Activated naive CD4-positive, alpha-beta T cell treated with anti-CD3 and anti-CD28 coated beads, Interleukin-2, amount 50 U/mL, for 72 hours (primary cell): ENCODE data around the gene ST3GAL6. TPM values are rescaled to one million over a fixed set of nuclear protein-coding genes. Genes with fewer than 3 reads are reported as not detected.

Experiments
- ATAC-seq, 2 donors: fragments of 150-1000 bp; cut with Tn5 transposase; 2 replicates each; pipeline ENCODE4 v1.10.0; 2021; ENCODE audit warnings: mild to moderate bottlenecking in 2 of 2, moderate library complexity in 2 of 2
- DNase-seq, 2 donors: peaks; one replicate each; pipeline ENCODE4 v3.0.0; 2021 to 2022; ENCODE audit warnings: low spot score in 2 of 2
- H3K27ac Mint-ChIP-seq, 2 donors: one replicate each; pipeline ENCODE4 v1.8.0; 2022; ENCODE audit warnings: mild to moderate bottlenecking in 2 of 2, mixed read lengths in 2 of 2
- H3K36me3 Mint-ChIP-seq, 2 donors: one replicate each; pipeline ENCODE4 v1.8.0; 2022; ENCODE audit warnings: mixed read lengths in 2 of 2
- H3K9me3 Mint-ChIP-seq, 2 donors: one replicate each; pipeline ENCODE4 v1.8.0; 2022; ENCODE audit warnings: mixed read lengths in 2 of 2
- total RNA-seq, 2 donors: library from RNA; stranded (reverse); gene quantifications; one replicate each; pipeline ENCODE4 v1.2.3, GENCODE V29; 2022

The ST3GAL6 gene
- total RNA-seq, 2 donors from 2014 or later = 0.64 to 0.88 TPM

DNA sequence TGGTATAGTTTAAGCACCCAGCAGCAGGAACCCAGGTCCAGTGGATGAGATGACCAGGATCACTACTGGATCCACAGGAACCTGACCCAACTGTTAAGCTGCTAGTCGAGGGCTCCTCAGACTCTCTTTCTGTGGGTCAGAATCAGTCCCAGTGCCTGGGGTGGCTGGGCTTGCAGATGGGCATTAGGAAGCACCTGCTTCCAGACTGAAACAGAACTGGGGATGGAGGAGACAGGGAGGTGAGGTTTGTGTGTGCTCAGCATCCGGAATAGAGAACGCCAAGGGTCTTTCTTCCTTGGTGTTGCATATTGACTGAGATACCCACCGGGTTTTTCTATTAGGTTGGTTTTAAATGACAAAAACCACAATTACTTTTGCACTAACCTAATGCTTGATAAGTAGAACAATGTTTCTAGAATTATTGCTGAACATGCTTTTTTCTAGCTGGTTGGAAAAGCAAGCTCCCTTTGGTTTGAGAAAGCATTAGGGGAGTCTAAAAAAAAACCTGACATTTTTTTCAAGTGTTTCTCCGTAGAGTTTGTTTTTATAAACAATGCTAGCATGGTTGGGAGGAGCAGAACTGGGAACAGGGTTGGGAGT, 779 bp downstream of the ST3GAL6 start:
- no peak overlapping the region for H3K27ac Mint-ChIP-seq

DNA sequence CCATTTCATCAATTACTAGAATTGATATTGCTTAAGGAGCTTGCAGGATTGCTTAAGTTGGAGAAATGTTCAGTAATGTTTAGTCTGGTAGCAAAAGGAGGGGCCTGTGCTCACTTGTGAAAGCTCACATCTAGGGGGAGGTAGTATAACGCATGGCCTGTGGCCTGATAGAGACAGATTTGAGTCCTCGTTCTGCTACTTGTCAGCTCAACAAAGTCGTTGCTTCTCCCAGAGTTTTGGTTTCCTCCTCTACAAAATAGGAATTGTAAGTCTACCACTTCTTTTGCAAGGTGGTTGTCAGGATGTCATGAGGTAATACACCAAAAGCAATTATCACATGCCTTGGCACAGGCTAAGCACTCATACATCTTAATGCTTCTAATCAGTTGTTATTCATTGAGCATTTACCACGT, 1.3 kb downstream of the ST3GAL6 start:
- H3K9me3 Mint-ChIP-seq = no peaks in the 10 kb centered on the region
- no peak overlapping the region for H3K27ac Mint-ChIP-seq
- no peaks in the 10 kb centered on the region for H3K36me3 Mint-ChIP-seq
- DNase-seq = no peak
- ATAC-seq = no peak

More for the DNA sequence above, 779 bp downstream of the ST3GAL6 start:
- DNase-seq (no peak), ATAC-seq (no peak)
- Mint-ChIP-seq H3K9me3 (no peaks in the 10 kb centered on the region), H3K36me3 (no peaks in the 10 kb centered on the region)

DNA sequence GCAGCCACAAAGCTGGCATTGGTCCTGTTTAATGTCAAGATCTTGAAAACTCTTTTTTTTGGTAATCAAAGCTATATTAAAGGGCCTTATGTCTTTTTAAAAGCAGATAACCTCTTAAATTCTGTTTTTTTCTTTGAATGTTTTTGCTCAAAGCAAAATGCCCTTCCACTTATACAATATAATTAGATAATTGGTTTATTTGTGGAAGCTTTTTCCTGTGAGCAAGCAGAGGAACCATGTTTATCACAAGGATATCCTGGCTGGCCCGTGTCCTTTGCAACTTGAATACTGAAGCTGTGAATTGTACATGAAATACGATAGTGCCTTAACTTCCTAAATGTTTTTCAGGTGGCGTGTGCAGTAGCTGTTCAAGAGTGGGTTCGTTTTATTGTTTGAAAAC, 2.6 kb downstream of the ST3GAL6 start:
- Mint-ChIP-seq H3K27ac (no peak overlapping the region), H3K9me3 (no peaks in the 10 kb centered on the region), H3K36me3 (no peaks in the 10 kb centered on the region)
- ATAC-seq (no peak), DNase-seq (no peak)

- no peaks in the 10 kb centered on the region for H3K9me3 Mint-ChIP-seq
- DNase-seq (no peak), ATAC-seq (no peak)
- H3K27ac Mint-ChIP-seq = no peak overlapping the region
- H3K36me3 Mint-ChIP-seq = no peaks in the 10 kb centered on the region
These were observed 3.8 kb downstream of the ST3GAL6 start for GRCh38 chr3:98766924-98767323.

DNA sequence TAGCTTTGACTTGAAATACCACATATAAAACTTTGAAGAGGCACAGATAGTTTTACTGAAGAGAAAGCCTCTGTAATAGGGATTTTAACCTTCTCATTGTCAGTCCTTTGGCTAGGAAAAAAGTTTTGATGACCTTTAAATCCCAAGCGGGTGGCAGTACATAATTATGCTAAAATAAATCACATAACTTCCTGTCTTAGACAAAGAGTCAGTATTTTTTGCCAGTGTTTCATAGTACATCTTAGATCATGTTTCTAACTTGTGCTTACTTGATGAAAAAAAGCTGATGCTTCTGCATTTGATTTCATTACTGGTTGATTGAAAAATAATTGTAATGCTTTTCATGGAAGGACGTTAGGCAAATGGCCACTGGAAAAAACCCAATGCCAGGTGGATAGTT, 5.8 kb downstream of the ST3GAL6 start:
- no peak overlapping the region for H3K27ac Mint-ChIP-seq
- no peaks in the 10 kb centered on the region for H3K9me3 Mint-ChIP-seq
- DNase-seq (no peak), ATAC-seq (no peak)
- no peaks in the 10 kb centered on the region for H3K36me3 Mint-ChIP-seq

DNA sequence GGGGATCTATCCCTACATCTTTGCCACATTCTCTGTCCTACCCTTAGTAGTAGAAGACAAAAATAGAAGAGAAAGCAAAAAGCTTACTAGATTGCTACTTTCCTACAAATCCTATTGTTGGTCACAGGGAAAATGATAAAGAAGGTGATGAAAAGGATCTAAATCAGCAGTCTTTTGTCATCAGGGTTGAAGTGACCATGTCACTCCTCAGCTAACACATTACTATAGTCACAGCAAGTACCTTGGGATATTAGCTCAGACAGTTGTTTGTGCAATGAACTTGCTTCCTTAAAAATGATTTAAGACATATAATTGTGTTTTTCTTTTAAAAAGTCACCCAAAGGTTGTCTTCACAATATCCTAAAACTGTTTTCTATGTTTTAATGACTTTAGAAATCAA, 6.3 kb downstream of the ST3GAL6 start:
- H3K27ac Mint-ChIP-seq = no peak overlapping the region

GRCh38 chr3:98770261-98771039, 7.3 kb downstream of the ST3GAL6 start:
- H3K9me3 Mint-ChIP-seq = no peaks in the 10 kb centered on the region
- ATAC-seq (peak in 1 of 2 donors; percentile 39), DNase-seq (no peak)
- H3K27ac Mint-ChIP-seq = no peak overlapping the region
- no peaks in the 10 kb centered on the region for H3K36me3 Mint-ChIP-seq

More for the DNA sequence above, 6.3 kb downstream of the ST3GAL6 start:
- Mint-ChIP-seq H3K9me3 (no peaks in the 10 kb centered on the region), H3K36me3 (no peaks in the 10 kb centered on the region)
- DNase-seq (no peak), ATAC-seq (no peak)

DNA sequence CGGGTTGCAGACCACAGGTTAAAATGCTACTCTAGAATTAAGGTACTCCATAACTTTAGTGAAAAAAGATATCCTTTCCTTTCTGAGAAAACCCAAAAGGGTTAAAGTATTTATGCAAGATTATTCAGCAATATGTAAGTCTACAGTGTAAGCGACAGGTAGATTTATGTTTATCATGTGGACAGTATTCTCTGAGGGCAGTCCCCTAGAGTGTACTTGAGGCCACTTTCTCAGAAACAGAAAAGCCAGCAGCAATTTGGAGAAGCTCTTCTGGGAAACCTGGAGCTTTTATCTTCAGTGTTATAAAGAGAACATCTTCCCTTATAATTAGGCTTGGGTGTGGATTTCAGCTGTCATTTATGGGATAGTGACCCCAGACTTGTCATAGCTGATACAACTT, 8.9 kb downstream of the ST3GAL6 start:
- ATAC-seq = no peak
- no peaks in the 10 kb centered on the region for H3K36me3 Mint-ChIP-seq
- DNase-seq = no peak
- no peaks in the 10 kb centered on the region for H3K9me3 Mint-ChIP-seq
- H3K27ac Mint-ChIP-seq = no peak overlapping the region

DNA sequence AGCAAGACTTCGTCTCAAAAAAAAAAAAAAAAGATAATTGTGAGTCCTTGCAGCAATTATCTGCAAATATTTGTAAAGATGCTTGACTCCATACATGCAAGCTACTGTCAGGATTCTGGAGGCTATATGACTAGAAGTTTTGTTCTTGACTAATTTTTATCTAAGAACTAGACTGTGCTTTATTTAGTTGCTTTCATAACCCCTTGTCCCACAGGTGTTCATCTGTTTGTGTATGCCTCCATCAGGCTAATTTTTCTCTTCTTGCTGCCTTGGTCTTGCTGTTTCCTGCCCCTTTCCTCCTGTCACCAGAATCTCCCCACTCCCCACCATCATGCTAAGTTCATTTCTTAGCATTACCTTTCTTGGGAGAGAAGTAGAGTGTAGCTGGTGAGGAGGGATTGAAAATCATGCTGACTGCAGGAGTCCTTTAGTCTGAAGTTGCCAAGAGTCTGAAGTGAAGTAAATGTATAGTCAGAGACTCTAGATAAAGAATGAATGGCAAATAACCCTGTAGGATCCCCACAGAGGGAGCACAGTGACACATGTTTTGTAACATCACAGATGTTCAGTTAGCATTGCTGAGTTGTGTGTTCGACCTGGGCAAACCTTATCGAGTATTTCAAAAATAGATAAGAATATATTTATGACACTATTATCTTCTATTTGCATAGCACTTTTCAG, 12.5 kb downstream of the ST3GAL6 start:
- ATAC-seq = no peak
- H3K27ac Mint-ChIP-seq = no peak overlapping the region
- DNase-seq = no peak
- H3K36me3 Mint-ChIP-seq = no peaks in the 10 kb centered on the region
- no peaks in the 10 kb centered on the region for H3K9me3 Mint-ChIP-seq

DNA sequence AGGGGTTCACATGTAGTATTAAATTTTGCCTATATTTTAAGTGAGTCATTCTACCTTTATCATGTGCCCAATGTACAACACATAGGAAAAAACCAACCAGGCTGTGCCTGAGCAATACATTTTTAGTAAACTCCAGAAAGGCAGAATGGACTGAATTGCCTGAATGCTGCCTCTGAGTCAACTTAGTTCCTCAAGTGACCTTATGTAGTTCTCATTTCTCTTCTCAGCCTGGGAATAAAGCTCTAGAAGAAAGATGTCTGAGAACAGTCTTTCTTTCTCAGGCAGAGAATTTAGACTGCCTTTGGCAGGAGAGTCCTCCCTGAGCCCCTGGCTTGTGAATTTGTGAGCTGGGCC, 13.0 kb downstream of the ST3GAL6 start:
- no peaks in the 10 kb centered on the region for H3K9me3 Mint-ChIP-seq
- H3K27ac Mint-ChIP-seq = no peak overlapping the region
- no peaks in the 10 kb centered on the region for H3K36me3 Mint-ChIP-seq
- ATAC-seq (no peak), DNase-seq (no peak)

DNA sequence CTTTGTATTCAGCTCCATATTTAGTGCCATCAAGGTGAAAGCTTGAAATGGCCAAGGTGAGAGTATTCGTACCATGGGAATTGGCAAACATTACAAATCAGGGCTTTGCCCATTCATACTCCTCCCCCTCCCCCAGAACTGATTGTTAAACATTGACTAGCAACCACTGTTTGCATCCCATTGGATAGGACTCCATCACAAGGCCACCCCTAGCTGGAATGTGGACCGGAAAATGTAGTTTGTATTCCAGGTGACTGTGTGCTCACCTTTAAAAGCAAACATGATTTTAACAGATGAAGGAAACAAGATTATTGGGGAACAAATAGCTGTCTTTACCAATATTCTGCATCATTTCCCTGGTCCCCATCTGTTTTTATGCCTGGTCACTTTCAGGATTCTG, 14.1 kb downstream of the ST3GAL6 start:
- ATAC-seq (no peak), DNase-seq (no peak)
- Mint-ChIP-seq H3K9me3 (no peaks in the 10 kb centered on the region), H3K27ac (no peak overlapping the region), H3K36me3 (no peaks in the 10 kb centered on the region)

DNA sequence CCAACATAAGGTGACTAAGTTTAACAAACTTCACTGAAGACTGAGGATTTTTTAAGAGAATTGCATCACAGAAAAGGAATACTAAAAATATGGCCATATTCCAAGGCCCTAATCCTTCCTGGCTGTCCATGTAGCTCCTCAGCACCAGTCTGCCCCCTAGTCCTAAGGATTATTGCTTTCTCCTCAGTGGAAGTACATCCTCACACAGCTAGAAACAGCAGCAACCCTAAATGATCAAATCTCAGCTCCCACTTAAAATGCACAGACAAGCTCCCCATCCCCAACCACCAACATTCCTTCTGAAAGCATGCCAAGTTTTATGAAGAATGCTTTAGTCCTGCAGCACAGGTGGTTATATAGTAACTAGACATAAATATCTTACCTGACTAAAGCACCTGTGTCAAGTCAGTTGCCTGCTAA, 14.7 kb downstream of the ST3GAL6 start:
- H3K9me3 Mint-ChIP-seq = no peaks in the 10 kb centered on the region
- DNase-seq (no peak), ATAC-seq (no peak)
- no peak overlapping the region for H3K27ac Mint-ChIP-seq
- no peaks in the 10 kb centered on the region for H3K36me3 Mint-ChIP-seq

GRCh38 chr3:98778383-98778782, 15.2 kb downstream of the ST3GAL6 start:
- ATAC-seq = peak; percentile 51 to 68
- Mint-ChIP-seq H3K36me3 (no peaks in the 10 kb centered on the region), H3K27ac (no peak overlapping the region), H3K9me3 (no peaks in the 10 kb centered on the region)
- DNase-seq = no peak

DNA sequence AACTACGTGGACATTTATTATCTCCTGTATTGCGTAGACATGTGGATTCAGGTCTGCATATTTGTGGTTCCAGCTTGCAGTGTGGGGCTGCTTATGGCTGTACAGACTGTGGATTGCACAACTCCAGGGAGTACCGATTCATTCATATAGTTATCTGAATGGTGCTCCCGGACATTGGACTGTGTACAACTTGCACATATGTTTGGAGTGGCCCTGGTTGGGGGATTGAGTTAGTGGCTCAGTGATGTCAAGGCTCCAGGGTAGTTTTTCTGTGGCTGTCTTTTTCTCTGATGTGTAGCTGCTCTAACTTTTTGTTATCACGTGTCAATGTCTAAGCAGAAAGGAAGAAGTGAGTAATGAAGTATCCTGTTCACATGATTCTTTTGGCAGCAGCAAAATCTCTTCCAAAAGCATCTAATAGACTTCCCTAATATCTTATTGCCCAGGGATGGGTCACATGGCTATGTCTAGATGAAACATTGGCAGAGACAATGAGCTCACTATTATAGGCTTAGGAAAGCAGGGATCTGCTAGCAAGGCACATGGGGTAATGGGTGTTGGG, 15.8 kb downstream of the ST3GAL6 start:
- H3K36me3 Mint-ChIP-seq = no peaks in the 10 kb centered on the region
- no peak for DNase-seq
- peak; percentile 64 to 68 for ATAC-seq
- H3K9me3 Mint-ChIP-seq = no peaks in the 10 kb centered on the region
- no peak overlapping the region for H3K27ac Mint-ChIP-seq

- H3K27ac Mint-ChIP-seq = peak overlapping the region in 1 of 2 donors; percentile 32
- no peaks in the 10 kb centered on the region for H3K36me3 Mint-ChIP-seq
These were observed 16.6 kb downstream of the ST3GAL6 start for GRCh38 chr3:98779541-98780335.

DNA sequence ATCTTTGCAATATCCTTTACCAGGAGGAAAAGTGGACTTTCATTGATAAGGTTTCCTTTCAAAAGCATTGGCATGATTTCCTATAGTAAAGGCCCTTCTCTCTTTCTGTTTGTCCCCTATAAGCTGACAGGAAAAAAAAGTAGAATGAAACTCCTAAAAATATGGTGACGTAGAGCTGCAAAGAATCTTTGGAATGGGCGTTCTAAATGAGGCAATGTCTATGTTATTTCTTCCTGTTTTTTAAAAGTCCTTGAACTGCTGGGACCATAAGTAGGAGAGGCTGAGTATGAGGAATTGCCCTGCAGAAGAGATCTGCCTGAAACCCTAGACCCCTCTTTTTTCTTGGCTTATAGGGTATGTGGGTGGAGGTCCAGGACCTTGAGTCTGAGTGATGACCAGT, 17.2 kb downstream of the ST3GAL6 start:
- Mint-ChIP-seq H3K36me3 (no peaks in the 10 kb centered on the region), H3K9me3 (no peaks in the 10 kb centered on the region), H3K27ac (peak overlapping the region in 1 of 2 donors; percentile 32)
- no peak for DNase-seq
- ATAC-seq = no peak

More at GRCh38 chr3:98779541-98780335, 16.6 kb downstream of the ST3GAL6 start:
- DNase-seq (no peak), ATAC-seq (peak; percentile 51 to 61)
- no peaks in the 10 kb centered on the region for H3K9me3 Mint-ChIP-seq
